GM21360 (cell line): ENCODE results near the gene CISD3.
A peak's percentile ranks its signal among the peaks of the same experiment; 100 is the strongest.

Experiments used
- ATAC-seq: cut with Tn5 transposase; IDR thresholded peaks from one replicate; pipeline ENCODE4 v1.9.1; 2021; ENCODE audit warnings: mild to moderate bottlenecking, moderate library complexity; ENCODE audit not compliant: unreplicated experiment

The CISD3 gene, protein sequence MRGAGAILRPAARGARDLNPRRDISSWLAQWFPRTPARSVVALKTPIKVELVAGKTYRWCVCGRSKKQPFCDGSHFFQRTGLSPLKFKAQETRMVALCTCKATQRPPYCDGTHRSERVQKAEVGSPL

DNA sequence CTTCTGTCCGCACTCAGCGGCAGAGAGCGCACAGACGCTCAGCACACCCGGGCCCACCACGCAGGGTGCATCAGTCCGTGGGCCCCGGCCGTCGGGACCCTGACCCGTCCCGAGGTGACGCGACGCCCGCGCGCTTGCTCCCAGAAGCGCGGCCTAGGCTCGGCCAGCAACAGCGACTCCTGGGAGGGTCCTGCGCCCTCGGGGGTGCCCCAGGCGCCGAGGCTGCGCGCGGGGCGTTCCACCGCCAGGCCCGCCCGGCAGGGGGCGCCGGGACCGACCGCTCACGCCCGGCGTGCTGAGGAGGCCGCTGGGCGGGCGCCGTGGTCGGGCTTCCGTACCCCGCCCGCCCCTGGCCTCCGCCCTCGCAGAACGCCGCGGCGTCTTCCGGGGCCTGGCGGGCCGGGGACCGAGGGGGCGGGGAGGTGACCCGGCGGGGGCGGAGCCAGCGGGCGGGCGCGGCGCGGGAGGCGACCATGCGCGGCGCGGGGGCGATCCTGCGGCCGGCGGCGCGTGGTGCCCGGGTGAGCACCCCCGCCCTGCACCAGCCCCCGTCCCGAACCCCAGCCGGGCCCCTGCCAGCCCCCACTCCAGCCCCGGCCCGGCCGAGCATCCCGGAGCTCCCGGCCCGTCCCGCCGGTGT lies at the start of gene CISD3:
Gene CISD3, plus strand, starts transcription at position 456 of the 640 bp plus-strand sequence. Its CDS starts 18 bp downstream, at position 474.
- peak; percentile 74 for ATAC-seq

DNA sequence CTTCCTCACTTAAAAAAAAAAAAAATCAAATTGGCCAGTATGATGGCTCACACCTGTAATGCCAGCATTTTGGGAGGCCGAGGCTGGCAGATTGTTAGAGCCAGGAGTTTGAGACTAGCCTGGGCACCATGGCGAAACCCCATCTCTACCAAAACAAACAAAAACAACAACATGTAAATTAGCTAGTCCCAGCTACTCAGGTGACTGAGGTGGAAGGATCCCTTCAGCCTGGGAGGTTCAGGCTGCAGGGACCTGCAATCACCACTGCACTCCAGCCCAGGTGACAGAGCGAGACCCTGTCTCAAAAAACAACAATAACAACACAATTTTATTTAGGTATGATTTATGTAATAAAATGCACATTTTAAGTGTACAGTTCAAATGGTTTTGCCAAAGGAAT lies 49.0 kb upstream of the CISD3 start:
- ATAC-seq = no peak

DNA sequence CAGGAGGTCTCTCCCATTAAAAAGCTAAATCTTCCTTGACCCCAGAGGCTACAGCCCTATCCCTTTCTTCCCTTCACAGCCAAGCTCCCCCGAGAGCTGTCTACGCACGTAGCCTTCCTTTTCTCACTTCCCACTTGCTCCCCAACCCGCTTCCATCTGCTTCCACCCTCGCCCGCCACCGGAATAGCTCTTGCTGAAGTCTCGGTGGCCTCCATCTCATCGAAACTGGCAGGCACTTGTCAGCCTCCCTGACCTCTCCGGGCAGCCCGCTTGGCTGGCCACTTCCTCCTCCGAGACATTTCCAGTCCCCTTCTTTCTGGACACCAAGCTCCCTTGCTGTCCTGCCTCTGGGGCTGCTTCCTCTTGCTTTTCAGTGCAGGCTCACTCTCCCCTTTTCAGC lies 44.6 kb upstream of the CISD3 start:
- no peak for ATAC-seq

DNA sequence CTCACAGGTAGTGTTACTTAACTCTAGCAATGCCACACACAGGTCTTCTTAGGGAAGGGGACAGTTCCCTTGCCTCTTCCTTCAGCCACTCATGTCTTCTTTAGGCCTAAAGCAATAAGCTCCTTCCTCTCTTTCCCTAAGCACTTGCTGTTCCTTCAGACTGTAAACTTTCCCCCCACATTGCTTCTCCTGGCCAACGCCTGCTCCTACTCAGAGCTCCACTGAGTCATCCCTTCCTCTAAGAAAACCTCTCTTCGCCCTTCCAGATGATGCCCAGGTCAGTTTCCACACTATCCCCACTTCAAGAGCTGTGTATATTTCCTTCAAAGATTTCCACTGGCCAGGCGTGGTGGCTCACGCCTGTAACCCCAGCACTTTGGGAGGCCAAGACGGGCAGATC lies 42.9 kb upstream of the CISD3 start:
- ATAC-seq = no peak

DNA sequence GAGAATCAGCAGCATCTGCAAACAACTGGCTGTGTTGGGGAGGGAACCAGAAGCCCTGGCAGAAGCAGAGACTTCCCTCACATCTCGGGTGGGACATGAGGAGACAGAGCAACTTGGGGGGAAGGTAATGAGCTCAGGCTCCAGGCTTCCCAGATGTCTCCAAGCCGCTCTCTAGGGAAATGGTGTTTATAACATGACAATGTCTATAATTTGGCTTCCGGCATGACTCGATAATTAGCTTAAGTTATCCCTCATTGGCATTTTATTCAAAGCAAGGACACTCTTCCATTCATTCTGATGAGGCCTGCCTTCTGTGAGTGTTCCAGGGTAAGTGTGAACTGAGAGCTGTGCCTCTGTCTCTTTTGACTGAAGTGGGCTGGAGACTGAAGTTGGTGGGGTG lies 39.8 kb upstream of the CISD3 start:
- no peak for ATAC-seq

DNA sequence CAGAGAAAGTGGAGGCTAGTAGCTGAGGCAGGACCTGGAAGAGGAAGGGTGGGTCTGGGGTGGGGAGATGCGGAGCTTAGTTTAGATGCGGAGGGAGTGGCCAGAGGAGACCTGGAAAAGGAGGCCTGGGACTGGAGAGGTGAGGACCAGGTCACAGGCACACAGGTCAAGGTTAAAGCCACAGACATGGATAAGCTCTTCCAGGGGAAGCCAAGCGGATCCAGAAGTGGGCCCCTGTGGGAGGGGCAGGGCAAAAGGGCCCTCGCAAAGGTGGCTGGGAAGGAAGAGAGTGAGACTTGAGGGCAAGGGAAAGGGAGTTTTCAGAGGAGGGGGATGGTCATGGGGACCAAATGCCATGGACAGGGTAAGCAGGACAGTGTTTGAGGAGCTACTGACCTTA lies 39.0 kb upstream of the CISD3 start:
- no peak for ATAC-seq

DNA sequence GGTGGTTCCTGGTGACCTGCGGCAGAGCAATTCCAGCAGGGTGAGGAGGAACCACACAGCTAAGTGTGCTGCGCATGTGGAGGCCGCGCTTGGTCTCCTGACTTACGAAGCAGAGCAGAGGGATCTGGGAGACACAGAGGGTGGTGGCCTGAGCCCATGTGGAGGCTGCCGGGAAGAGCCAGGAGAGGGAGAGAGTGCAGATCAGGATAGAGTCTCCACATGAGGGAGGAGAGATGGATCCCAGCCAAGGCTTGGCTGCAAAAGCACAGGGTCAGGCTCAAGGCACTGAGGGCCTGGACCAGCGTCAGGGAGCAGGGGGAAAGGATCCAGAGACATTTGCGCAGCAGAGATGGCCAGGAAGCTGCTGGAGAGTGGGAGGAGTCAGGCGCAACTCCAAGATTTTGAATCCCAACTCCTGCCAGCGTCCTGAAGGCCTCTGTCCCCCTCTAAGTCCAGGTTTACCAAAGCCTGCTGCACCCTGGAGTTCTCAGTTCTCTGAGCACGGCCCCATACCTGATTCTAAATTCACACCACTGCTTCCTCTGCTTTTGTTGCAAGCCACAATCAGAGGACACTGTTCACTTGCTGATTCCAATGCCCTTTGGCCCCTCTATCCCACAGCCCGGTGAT lies 36.3 kb upstream of the CISD3 start:
- no peak for ATAC-seq

DNA sequence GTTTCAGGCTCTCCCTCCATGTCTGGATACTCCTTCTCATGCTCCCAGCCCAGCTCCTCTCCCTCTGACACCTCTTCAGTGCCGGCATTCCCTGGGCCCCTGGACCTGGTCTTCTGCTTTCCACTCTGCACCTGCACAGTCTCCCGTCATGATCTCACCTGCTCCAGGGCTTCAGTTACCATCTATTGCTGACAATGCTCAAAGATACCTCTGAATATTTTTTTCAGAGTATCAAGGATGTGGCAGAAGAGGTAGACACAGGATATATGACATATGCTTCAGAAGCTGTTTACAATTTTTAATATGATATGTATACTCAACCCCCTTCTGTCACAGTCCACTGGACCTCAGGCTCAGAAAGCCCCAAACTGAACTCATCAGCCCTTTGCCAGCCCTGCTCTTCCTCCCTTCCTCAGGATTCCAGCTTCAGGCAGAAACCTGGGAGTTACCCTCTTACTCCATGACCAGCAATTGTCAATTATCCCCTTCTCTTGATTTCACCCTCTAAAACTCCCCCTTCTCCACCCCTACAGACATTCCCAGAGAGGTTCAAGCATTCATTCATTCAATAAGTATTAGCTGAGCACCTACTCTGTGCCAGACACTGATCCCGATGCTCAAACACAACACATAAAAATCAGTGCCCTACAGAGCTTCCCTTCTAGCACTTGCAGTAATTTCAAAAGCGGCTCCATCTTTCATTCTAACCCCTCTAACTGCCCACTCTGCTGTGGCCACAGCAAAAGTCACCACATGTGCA lies 32.9 kb upstream of the CISD3 start:
- no peak for ATAC-seq

DNA sequence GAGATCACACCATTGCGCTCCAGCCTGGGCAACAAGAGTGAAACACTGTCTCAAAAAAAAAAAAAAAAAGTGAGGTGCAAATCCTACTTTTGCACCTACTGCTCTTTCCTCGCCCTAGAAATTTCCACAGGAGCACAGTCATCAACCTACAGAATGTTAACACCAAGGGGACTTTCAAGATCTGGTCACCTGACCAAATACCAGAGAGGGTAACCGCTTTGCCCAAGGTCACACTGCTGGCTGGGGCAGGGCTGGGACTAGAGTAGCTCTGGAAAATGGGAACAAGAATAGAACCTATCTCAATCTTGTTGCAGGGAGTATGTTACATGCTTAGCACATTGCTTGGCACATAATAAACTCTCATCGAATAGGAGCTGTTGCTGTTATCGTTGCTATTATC lies 31.4 kb upstream of the CISD3 start:
- no peak for ATAC-seq

DNA sequence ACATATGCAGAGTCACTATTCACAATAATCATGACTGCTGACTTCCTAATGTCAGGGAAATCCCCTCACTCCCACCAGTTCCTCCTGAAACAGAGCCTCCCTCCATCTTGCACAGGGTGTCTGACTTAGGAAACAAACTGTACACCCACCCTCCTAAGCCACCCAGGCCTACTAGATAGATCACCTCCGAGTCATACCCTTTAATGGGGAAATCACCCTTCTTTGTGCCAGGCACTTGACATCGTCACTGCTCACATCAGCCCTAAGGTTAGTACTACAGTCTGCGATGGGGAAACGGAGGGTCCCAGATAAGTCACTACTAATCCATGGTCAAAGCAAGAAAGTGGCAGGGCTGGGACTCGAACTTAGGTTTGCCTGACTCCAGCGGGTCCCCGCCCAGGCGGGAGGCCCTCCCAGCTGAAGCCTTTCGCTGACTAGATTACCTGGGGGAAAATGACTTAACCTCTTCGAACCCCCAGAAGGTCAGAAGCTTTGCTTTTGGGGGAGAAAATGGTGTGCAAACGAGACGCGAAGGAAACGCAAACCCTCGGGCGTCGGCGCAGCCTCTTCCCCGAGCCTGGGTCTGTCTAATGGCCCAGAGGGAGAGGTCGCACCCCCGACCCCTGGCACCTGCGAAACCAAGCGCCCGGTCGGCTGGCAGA lies 28.5 kb upstream of the CISD3 start:
- no peak for ATAC-seq

DNA sequence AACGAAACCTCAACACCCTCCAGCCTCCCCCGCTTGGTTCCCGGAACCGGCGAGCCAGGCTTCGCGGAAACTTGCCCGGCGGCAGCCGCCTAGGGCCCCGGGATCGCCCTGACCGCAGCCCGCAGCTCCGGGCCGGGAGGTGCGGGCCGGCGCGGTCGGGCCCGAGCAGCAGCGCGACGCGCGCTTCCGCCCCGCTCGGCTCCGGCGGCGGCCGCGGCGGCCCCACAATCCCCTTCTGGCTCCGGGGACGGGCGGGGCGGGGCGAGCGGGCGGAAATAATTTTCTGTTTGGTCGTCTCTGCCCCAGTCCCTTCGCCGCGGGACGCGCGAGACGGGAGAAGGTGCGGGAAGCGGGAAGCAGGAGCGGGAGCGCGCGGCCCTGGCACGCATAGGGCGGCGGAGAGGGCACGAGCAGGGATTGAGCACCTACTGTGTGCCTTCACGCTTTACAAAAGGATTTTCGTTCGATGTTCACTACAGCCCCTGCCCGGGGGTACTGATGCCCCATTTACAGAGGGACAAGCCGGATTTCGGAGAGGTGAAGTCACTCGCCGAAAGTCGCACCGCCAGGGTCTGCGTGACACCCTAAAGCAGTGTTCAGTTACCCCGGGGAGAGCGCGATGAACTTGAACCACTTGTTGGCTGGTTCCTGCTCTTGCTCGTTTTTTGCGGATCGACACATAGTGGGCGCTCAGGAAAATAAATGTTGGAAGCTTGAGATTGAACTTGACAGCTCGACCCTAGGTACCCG lies 27.8 kb upstream of the CISD3 start:
- ATAC-seq = no peak

DNA sequence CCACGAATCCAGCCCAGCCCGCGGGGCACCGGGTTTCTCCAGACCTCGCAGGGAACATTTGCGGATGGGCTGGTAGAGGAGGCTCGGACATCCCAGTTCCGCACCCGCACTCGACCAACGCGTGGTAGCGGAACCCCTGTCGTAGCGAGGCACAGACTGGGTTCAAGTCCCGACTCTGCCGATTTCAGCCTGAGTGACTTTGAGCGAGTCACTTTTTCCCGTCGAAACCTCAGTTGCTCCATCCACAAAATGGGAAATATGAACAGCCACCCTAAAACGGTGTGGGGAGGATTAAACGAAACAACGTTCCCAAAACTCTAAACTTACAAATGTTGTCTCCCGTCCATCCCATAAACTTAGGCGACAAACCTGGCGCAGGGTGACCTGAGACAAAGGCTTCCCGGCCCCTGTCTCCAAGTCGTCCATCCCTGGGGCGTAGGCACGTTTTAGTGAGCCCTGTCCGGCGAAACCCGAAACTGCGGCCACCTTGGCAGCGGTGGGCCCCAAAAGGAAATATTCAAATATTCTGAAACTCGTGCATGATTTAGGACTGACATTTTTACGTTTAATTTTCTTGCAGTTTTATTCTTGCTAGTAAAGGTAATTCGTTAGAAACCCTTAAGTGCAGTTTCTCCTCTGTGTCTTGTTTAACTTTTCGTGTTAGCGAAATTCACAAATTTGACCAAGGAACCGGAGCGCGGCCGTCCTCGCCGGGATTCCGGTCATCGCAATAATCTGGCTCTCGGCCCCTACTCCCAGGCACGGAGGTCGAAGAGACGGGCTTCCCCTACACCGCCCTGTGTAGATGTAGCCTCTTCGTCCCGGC lies 27.0 kb upstream of the CISD3 start:
- no peak for ATAC-seq

DNA sequence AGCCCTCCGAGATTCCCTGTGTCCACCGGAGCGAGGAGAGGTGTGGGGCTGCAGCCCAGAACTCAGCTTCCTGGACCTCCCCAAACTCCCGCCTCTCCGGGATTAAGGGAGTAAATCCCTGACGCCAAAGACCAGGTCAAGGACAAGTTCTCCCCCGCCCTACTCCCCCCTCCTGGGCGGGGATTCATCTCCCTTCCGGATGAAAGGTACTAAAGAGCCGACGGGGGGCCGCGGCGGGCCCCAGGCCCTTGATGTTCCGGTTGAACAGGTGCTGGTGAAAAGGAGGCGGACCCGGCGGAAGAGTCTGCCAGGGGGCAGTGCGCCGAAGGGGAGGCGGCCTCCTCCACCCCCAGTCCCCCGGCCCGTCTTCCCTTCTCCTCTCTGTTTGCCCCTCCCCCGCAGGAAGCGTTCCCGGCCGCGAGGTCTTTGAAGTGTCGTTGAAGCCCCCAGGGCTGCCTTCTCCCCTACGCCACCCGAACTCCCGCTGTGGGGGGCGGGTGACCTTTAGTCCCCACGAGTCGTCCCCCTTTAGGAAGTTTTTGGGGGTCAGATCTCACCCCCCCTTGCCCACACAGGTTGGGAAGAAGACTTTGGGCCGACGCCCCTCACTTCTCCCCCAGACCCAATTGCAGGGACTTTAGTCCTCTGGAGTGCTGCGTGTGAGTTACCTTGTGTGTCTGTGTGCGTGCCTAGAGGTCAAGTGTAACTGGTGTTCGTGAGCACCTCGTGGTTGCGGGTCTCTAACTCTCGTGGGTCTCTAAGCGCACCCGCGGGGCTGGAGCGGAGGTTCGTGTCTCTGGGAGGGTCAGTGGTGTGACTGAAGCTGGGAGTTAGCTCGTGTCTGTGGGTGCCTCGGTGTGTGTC lies 26.2 kb upstream of the CISD3 start:
- no peak for ATAC-seq

DNA sequence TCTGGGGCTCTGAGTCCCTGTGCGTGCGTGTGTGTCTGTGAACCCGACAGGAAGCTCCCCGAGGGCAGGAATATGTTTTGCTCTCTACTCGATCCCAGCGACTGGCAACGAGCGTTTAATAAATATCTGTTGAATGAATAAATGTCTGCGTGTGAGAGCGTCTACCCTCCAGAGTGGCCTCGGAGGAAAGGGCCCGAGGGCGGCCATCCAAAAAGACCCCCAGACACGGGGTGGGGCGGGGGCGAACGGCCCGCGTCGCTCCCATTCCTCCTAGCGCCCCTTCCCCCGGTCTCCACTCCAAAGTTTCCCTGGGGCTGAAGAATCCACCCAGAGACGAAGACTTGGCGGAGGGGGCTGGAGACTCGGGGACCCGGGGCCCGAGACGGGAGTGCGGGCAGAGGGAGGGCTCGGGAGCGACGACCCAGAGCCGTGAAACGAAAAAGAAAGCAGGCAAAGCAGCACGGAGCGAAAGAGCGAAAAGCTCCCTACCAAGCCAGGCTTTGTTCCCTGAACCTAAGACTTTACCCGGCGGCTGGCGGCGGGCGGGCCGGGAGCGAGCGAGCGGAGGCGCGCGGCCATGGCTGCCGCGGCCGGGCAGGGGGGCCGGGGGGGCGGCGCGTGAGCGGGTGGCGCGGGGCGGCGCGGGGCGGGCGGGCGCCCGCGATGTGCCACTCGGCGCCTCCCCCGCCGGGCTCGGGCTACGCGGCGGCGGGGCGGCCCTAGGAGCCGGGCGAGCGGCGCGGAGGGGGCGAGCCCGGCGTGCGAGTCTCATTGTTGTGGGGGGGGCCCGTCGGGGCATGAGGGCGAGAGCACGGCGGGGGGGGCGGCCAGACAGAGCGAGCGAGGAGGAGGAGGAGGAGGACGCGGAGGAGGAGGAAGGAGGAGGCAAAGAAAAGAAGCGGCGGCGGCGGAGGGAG lies 25.3 kb upstream of the CISD3 start, which contains the start of gene MLLT6:
Gene MLLT6, plus strand, starts transcription at position 668 of the 917 bp plus-strand sequence. CDS start 360 bp downstream, outside the sequence.
- ATAC-seq = no peak

DNA sequence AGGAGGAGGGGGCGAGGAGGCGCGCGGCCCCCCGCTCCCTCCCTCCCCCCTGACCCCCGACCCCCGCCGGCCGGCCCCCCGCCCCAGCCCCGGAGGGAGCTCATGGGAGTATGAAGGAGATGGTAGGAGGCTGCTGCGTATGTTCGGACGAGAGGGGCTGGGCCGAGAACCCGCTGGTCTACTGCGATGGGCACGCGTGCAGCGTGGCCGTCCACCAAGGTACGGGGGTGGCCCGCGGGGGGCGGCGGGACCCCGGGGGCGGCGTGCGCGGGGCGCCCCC lies 24.7 kb upstream of the CISD3 start:
- no peak for ATAC-seq

DNA sequence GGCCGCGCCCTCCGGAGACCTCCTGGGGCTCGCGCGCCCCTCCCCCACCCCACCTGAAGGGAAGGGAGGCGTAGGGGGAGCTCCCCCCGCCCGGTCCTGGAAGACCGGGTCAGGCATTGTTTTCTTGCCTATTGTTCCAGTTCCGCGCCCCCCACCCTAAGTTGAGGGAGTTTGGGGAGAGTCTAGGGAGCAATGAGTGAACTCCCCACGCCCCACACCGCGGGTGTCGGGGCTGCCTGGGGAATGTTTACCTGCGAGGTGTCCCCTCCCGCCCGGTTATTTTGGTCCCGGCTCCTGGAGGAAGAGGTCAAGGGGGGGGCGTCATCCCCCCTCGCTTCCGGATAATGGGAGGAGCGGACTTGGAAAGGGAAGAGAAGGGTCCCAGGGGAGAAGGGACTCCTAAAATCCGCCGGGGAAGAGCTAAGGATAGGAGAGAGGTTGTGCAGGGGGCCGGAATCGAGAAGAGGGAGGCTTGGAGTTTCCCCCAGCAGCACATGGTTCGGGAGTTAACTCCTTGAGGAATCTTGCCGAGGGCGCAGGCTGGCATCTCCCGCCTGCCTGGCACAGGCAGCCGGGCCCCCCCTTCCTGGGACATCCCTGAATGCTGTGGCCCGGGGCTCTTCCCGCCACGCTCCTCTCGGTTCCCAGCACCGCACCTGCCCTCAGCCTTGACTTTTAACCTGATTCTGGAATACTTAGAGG lies 24.2 kb upstream of the CISD3 start:
- ATAC-seq = no peak

DNA sequence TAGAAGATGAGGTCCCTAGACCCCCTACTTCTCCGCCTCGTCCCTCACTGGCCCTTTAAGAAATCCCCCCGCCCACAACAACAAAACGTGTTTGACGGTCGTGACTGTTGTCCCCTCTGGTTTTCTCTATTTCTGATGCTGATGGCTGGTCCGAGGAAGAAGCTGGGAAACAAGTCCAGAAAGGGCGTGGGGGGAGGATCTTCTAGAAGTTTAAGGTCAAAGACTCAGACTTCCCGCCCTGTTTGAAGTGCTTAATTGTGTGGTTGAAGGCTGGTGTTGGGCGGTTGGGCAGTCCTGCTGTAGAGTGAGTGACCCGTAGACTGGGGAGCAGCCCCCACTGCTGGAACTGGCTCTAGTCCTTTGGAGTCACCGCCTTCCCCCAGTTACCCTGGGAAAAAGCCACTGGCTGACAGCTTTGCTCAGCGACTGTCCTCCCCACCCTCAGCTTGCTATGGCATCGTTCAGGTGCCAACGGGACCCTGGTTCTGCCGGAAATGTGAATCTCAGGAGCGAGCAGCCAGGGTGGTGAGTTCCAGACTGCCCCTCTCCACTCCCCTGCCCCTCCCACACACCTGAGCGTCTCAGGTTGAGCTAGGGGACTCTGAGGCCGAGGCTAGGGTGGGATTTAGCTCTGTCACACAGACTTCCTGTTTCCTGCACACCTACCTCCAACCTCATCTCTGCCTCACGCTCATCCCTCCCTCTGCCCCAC lies 23.5 kb upstream of the CISD3 start:
- no peak for ATAC-seq
